H1 (cell line): ENCODE data around the gene GIMAP5. TPM values are rescaled to one million over a fixed set of nuclear protein-coding genes. Genes with fewer than 3 reads are reported as not detected.

Experiments
- CTCF ChIA-PET: fragments of 300-600 bp; sonication (Branson Sonifier 250); formaldehyde crosslinking; loops from one replicate; lab custom pipeline; 2021; ENCODE audit not compliant: partially characterized antibody; lab: Charles Lee
- POLR2A ChIA-PET: fragments of 300-600 bp; sonication (Branson Sonifier 250); formaldehyde crosslinking; loops from one replicate; lab custom pipeline; 2021; ENCODE audit warnings: inconsistent platforms; ENCODE audit not compliant: partially characterized antibody; lab: Charles Lee
- DNase-seq, 2 experiments: peaks; one replicate each; pipeline versions ENCODE4 v3.0.0 to v3.0.0-alpha.2; 2010 to 2022; ENCODE audit warnings: low spot score in 2 of 2, low read depth in 1 of 2, mixed read lengths in 1 of 2
- FAIRE-seq: peaks from 2 replicates; lab custom pipeline; 2011; peaks lifted over from hg19 to GRCh38; lab: Jason Lieb, UNC
- H2AFZ ChIP-seq: 2 replicates; pipeline ENCODE4 v1.8.1; 2012; ENCODE audit warnings: low read length, inconsistent platforms
- H2AK5ac ChIP-seq: 2 replicates; pipeline ENCODE4 v1.6.1; 2013; ENCODE audit warnings: low read depth, low read length
- H2BK120ac ChIP-seq: replicated peaks from 2 replicates; pipeline ENCODE3; 2013; ENCODE audit warnings: low read depth, low read length, inconsistent platforms
- H2BK12ac ChIP-seq: 2 replicates; pipeline ENCODE4 v1.6.1; 2013; ENCODE audit warnings: low read depth, low read length
- H2BK15ac ChIP-seq: 2 replicates; pipeline ENCODE4 v1.6.1; 2013; ENCODE audit warnings: low read length
- H2BK20ac ChIP-seq: 2 replicates; pipeline ENCODE4 v1.6.1; 2013; ENCODE audit warnings: low read length
- H2BK5ac ChIP-seq: 2 replicates; pipeline ENCODE4 v1.6.1; 2013; ENCODE audit warnings: low read depth, low read length
- H3K14ac ChIP-seq: 2 replicates; pipeline ENCODE4 v1.6.1; 2013; ENCODE audit warnings: inconsistent platforms; ENCODE audit not compliant: insufficient read length
- H3K18ac ChIP-seq: 2 replicates; pipeline ENCODE4 v1.6.1; 2013; ENCODE audit warnings: low read length; ENCODE audit errors: extremely low read depth
- H3K23ac ChIP-seq: 2 replicates; pipeline ENCODE4 v1.6.1; 2013; ENCODE audit warnings: inconsistent platforms; ENCODE audit not compliant: insufficient read length
- H3K23me2 ChIP-seq: 2 replicates; pipeline ENCODE4 v1.6.1; 2013; ENCODE audit warnings: low read depth, low read length
- H3K27ac ChIP-seq: 2 replicates; pipeline ENCODE4 v1.6.1; 2011; ENCODE audit warnings: low read depth, low read length, inconsistent platforms
- H3K27me3 ChIP-seq, 4 experiments: replicated peaks in 1 of 4; 1 replicate in 1 of 4; 2 replicates in 3 of 4; pipeline versions ENCODE4 v1.6.1 to v1.8.1; 2011 to 2013; ENCODE audit warnings: low read length in 3 of 4, mild to moderate bottlenecking in 3 of 4, inconsistent platforms in 2 of 4, mixed read lengths in 2 of 4, moderate library complexity in 1 of 4; ENCODE audit not compliant: control insufficient read depth in 3 of 4, insufficient read depth in 3 of 4; ENCODE audit errors: extremely low read depth in 1 of 4
- H3K36me3 ChIP-seq, 4 experiments: 2 replicates each; pipeline versions ENCODE4 v1.6.1 to v1.8.1; 2011 to 2013; ENCODE audit warnings: mild to moderate bottlenecking in 4 of 4, low read length in 3 of 4, moderate library complexity in 2 of 4, control low read depth in 1 of 4, inconsistent platforms in 1 of 4; ENCODE audit not compliant: insufficient read depth in 4 of 4, control insufficient read depth in 2 of 4
- H3K4ac ChIP-seq: replicated peaks from 2 replicates; pipeline ENCODE3; 2013; ENCODE audit warnings: low read length, low read depth, mixed read lengths, inconsistent platforms; ENCODE audit not compliant: insufficient read length
- H3K4me1 ChIP-seq, 4 experiments: replicated peaks in 1 of 4; 1 replicate in 1 of 4; 2 replicates in 3 of 4; pipeline versions ENCODE4 v1.6.1 to v1.8.1; 2011 to 2013; ENCODE audit warnings: low read length in 3 of 4, inconsistent platforms in 2 of 4, mixed read lengths in 1 of 4; ENCODE audit not compliant: insufficient read depth in 4 of 4, control insufficient read depth in 3 of 4
- H3K4me2 ChIP-seq, 2 experiments: 2 replicates each; pipeline versions ENCODE4 v1.6.1 to v1.8.1; 2011 to 2013; ENCODE audit warnings: low read depth in 2 of 2, low read length in 2 of 2, control low read depth in 1 of 2, inconsistent platforms in 1 of 2, mild to moderate bottlenecking in 1 of 2; ENCODE audit not compliant: insufficient read depth in 1 of 2
- H3K4me3 ChIP-seq, 4 experiments: fragments of 200-600, 300-600 bp in 1 of 4; sonication (generic), shearing (Covaris generic), sonication (Bioruptor Twin) in 1 of 4; 2 replicates each; pipeline versions ENCODE4 v1.5.1 to v1.8.1; 2011 to 2016; ENCODE audit warnings: low read length in 4 of 4, low read depth in 3 of 4, control low read depth in 2 of 4, inconsistent platforms in 2 of 4, mild to moderate bottlenecking in 2 of 4, mixed read lengths in 1 of 4, moderate library complexity in 1 of 4; ENCODE audit not compliant: insufficient read depth in 2 of 4; ENCODE audit errors: extremely low read depth in 1 of 4
- H3K56ac ChIP-seq: replicated peaks from 2 replicates; pipeline ENCODE3; 2013; ENCODE audit warnings: low read depth, mild to moderate bottlenecking, mixed read lengths, low read length, inconsistent platforms; ENCODE audit not compliant: insufficient read length
- H3K79me1 ChIP-seq: 2 replicates; pipeline ENCODE4 v1.6.1; 2013; ENCODE audit warnings: low read depth, low read length, control low read depth
- H3K79me2 ChIP-seq, 2 experiments: 2 replicates each; pipeline versions ENCODE4 v1.6.1 to v1.8.1; 2012 to 2013; ENCODE audit warnings: low read length in 2 of 2, mild to moderate bottlenecking in 2 of 2, inconsistent platforms in 1 of 2; ENCODE audit not compliant: insufficient read depth in 2 of 2, control insufficient read depth in 1 of 2
- H3K9ac ChIP-seq, 4 experiments: replicated peaks in 1 of 4; 1 replicate in 1 of 4; 2 replicates in 3 of 4; pipeline versions ENCODE4 v1.6.1 to v1.8.1; 2011 to 2013; ENCODE audit warnings: low read depth in 3 of 4, low read length in 3 of 4, control low read depth in 2 of 4, mild to moderate bottlenecking in 2 of 4, moderate library complexity in 2 of 4, inconsistent platforms in 1 of 4; ENCODE audit errors: extremely low read depth in 1 of 4
- H3K9me3 ChIP-seq, 2 experiments: 2 replicates each; pipeline versions ENCODE4 v1.6.1 to v1.8.1; 2012 to 2013; ENCODE audit warnings: mild to moderate bottlenecking in 2 of 2, moderate library complexity in 2 of 2, control low read depth in 1 of 2, inconsistent platforms in 1 of 2, low read depth in 1 of 2, low read length in 1 of 2, mixed read lengths in 1 of 2; ENCODE audit not compliant: insufficient read depth in 2 of 2
- H4K20me1 ChIP-seq, 2 experiments: replicated peaks in 1 of 2; 2 replicates each; pipeline versions ENCODE3 to v1.8.1; 2011 to 2013; ENCODE audit warnings: inconsistent platforms in 2 of 2, low read length in 2 of 2, mild to moderate bottlenecking in 1 of 2; ENCODE audit not compliant: insufficient read depth in 2 of 2, control insufficient read depth in 1 of 2
- H4K5ac ChIP-seq: 2 replicates; pipeline ENCODE4 v1.6.1; 2013; ENCODE audit warnings: low read length, low read depth, mixed read lengths, inconsistent platforms; ENCODE audit not compliant: insufficient read length
- H4K8ac ChIP-seq: 2 replicates; pipeline ENCODE4 v1.8.0; 2013; ENCODE audit warnings: mild to moderate bottlenecking, moderate library complexity, low read length, inconsistent platforms; ENCODE audit not compliant: insufficient read depth; ENCODE audit errors: extremely low read depth
- H4K91ac ChIP-seq: replicated peaks from 2 replicates; pipeline ENCODE3; 2013; ENCODE audit warnings: low read length, mixed read lengths, inconsistent platforms; ENCODE audit not compliant: insufficient read length
- EGR1 ChIP-seq: IDR thresholded peaks from 2 replicates; pipeline ENCODE4 v1.6.1; 2011; ENCODE audit warnings: low read depth, low read length, borderline replicate concordance
- JUND ChIP-seq: IDR thresholded peaks from 2 replicates; pipeline ENCODE4 v1.6.1; 2011; ENCODE audit warnings: mild to moderate bottlenecking, improper control_type of control experiment, low read length
- POLR2AphosphoS5 ChIP-seq: IDR thresholded peaks from 2 replicates; pipeline ENCODE4 v1.6.1; 2011; ENCODE audit warnings: low read depth, low read length
- TCF12 ChIP-seq: IDR thresholded peaks from 2 replicates; pipeline ENCODE4 v1.6.1; 2011; ENCODE audit warnings: low read depth, mild to moderate bottlenecking, low read length
- WGBS, 2 experiments: shearing (Covaris generic) in 1 of 2; methylation state at CpG; one replicate each; pipeline versions ENCODE4 v1.1.6 to v1.1.7; 2013 to 2015; ENCODE audit warnings: low lambda C conversion rate in 2 of 2, mixed read lengths in 2 of 2, inconsistent platforms in 1 of 2, low coverage in 1 of 2, missing lambda C conversion rate in 1 of 2; ENCODE audit not compliant: insufficient replicate concordance in 2 of 2, insufficient coverage in 1 of 2, insufficient read length in 1 of 2; ENCODE audit errors: extremely low coverage in 1 of 2, missing lambda C conversion rate in 1 of 2; 5-methylcytosine and 5-hydroxymethylcytosine counted together
- polyA plus RNA-seq, 7 experiments: library from polyadenylated mRNA; depleted of rRNA in 3 of 7; stranded (reverse) in 5 of 7; unstranded in 2 of 7; fragments of >200 nt in 5 of 7; fragments of 200-250 nt in 2 of 7; gene quantifications; 1 replicate in 5 of 7; 2 replicates in 1 of 7; 4 replicates in 1 of 7; pipeline versions ENCODE4 v1.2.1 to v1.2.3, GENCODE V29; 2011 to 2013; ENCODE audit warnings: missing spikeins in 2 of 7, mixed read lengths in 2 of 7
- total RNA-seq: library from RNA; stranded (reverse); fragmentation: NEBNext Ultra II Directional; extraction: Animal tissue kit (Norgen Biotek cat#: 25700); gene quantifications from 2 replicates; pipeline ENCODE4 v1.2.1, GENCODE V29; 2021
- TF ChIP-seq, protein P1 (sequence below): IDR thresholded peaks from 2 replicates; pipeline ENCODE4 v1.6.1; 2012; ENCODE audit warnings: inconsistent platforms
- TF ChIP-seq, protein P2 (sequence below): IDR thresholded peaks from 2 replicates; pipeline ENCODE4 v1.6.1; 2012; ENCODE audit warnings: inconsistent platforms

Gene GIMAP5
- total and polyA plus RNA-seq, 2 of the 8 experiments (the other 6 are each of a cell fraction or from before 2014, with no cell fraction given), result not detected

GRCh38 chr7:150756166-150756565, 18.9 kb downstream of the GIMAP5 start:
- Histone ChIP-seq H2AK5ac (no peak overlapping the region), H4K91ac (no peak overlapping the region), H3K23ac (no peak overlapping the region), H3K14ac (no peak overlapping the region), H4K8ac (no peak overlapping the region), H2BK12ac (no peak overlapping the region), H3K4ac (no peak overlapping the region), H3K27ac (no peak overlapping the region), H4K20me1 (no peaks in the 10 kb centered on the region), H3K9ac (no peak overlapping the region), H2BK5ac (no peak overlapping the region), H3K27me3 (peaks cover 0 to 9% (median 3%) of the 10 kb centered on the region in 4 experiments; a peak in 3 of 7 replicates), H3K18ac (no peak overlapping the region), H4K5ac (no peak overlapping the region), H3K4me1 (no peaks in the 10 kb centered on the region), H3K9me3 (no peaks in the 10 kb centered on the region), H3K79me2 (no peaks in the 10 kb centered on the region), H2BK15ac (no peak overlapping the region), H2AFZ (no peak overlapping the region), H3K56ac (no peak overlapping the region), H3K79me1 (no peaks in the 10 kb centered on the region), H3K23me2 (no peaks in the 10 kb centered on the region), H3K36me3 (no peaks in the 10 kb centered on the region), H3K4me2 (no peak overlapping the region), H3K4me3 (no peak overlapping the region), H2BK20ac (no peak overlapping the region), H2BK120ac (no peak overlapping the region)
- POLR2A ChIA-PET, result no interaction called here
- no peak for FAIRE-seq
- TF ChIP-seq TCF12 (no peak), EGR1 (no peak), JUND (no peak), POLR2AphosphoS5 (no peak)
- TF ChIP-seq, protein P1, sequence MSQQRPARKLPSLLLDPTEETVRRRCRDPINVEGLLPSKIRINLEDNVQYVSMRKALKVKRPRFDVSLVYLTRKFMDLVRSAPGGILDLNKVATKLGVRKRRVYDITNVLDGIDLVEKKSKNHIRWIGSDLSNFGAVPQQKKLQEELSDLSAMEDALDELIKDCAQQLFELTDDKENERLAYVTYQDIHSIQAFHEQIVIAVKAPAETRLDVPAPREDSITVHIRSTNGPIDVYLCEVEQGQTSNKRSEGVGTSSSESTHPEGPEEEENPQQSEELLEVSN, result no peak
- TF ChIP-seq, protein P2, sequence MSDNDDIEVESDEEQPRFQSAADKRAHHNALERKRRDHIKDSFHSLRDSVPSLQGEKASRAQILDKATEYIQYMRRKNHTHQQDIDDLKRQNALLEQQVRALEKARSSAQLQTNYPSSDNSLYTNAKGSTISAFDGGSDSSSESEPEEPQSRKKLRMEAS, result no peak
- DNase-seq, result no peak
- 83% methylated on average over 3 of the region's 3 CpGs; no CpG with 5 or more reads in 1 of the 2 experiments for WGBS, 2 experiments
- CTCF ChIA-PET, result interaction anchor here (0.7 to 1.5 kb wide), 8 partner anchors 8 to 325 kb away, joined by 3 to 8 read pairs (median 3); no protein-coding TSS in a partner anchor
